Endothelial cell of umbilical vein (primary cell): Measurements from ENCODE around the gene WDR86. TPM values are rescaled to one million over a fixed set of nuclear protein-coding genes. Genes with fewer than 3 reads are reported as not detected.

Source experiments
- BruUV-seq: library from RNA; stranded (reverse); fragments of 400-500 nt; replicated peaks from 2 replicates; lab custom pipeline; 2021; lab: Mats Ljungman, UMichigan
- CTCF ChIA-PET: fragments of 300-600, 350-600 bp; sonication (Branson Sonifier 250); formaldehyde crosslinking; loops from one replicate; lab custom pipeline; 2021; ENCODE audit warnings: antibody characterized with exemption, inconsistent platforms; lab: Charles Lee
- POLR2A ChIA-PET: fragments of 300-600, 350-600 bp; sonication (Branson Sonifier 250); formaldehyde crosslinking; loops from one replicate; lab custom pipeline; 2021; ENCODE audit warnings: antibody characterized with exemption, inconsistent platforms; lab: Charles Lee
- DNase-seq: peaks from one replicate; pipeline ENCODE4 v3.0.0-alpha.2; 2011; ENCODE audit warnings: low read depth, low spot score
- FAIRE-seq: peaks from 2 replicates; lab custom pipeline; 2011; peaks lifted over from hg19 to GRCh38; lab: Jason Lieb, UNC
- H2AFZ ChIP-seq: 2 replicates; pipeline ENCODE4 v1.6.0; 2012; ENCODE audit warnings: low read depth, low read length, control low read depth, inconsistent platforms
- H3K27ac ChIP-seq: 2 replicates; pipeline ENCODE4 v1.5.1; 2011; ENCODE audit warnings: low read depth, mild to moderate bottlenecking, control low read depth, low read length, moderate library complexity; ENCODE audit not compliant: insufficient read depth
- H3K27me3 ChIP-seq, 2 experiments: 2 replicates each; pipeline versions ENCODE4 v1.6.0 to v1.6.1; 2011; ENCODE audit warnings: low read length in 2 of 2, mixed read lengths in 1 of 2; ENCODE audit not compliant: control insufficient read depth in 2 of 2, insufficient read depth in 2 of 2
- H3K36me3 ChIP-seq, 2 experiments: 2 replicates in 1 of 2; 3 replicates in 1 of 2; pipeline ENCODE4 v1.5.1; 2011; ENCODE audit warnings: low read length in 2 of 2, mild to moderate bottlenecking in 1 of 2, moderate library complexity in 1 of 2; ENCODE audit not compliant: control insufficient read depth in 2 of 2, insufficient read depth in 2 of 2; ENCODE audit errors: extremely low read depth in 1 of 2
- H3K4me1 ChIP-seq: 3 replicates; pipeline ENCODE4 v1.5.1; 2011; ENCODE audit warnings: mild to moderate bottlenecking, low read length; ENCODE audit not compliant: control insufficient read depth, insufficient read depth; ENCODE audit errors: extremely low read depth
- H3K4me2 ChIP-seq: 2 replicates; pipeline ENCODE4 v1.6.1; 2011; ENCODE audit warnings: low read length, control low read depth, mixed read lengths; ENCODE audit not compliant: insufficient read depth
- H3K4me3 ChIP-seq, 3 experiments: fragments of 200-600 bp in 1 of 3; sonication (generic), shearing (Covaris generic) in 1 of 3; replicated peaks in 1 of 3; 2 replicates each; pipeline ENCODE4 v1.5.1; 2011 to 2016; ENCODE audit warnings: control low read depth in 3 of 3, low read length in 3 of 3, mild to moderate bottlenecking in 2 of 3, inconsistent platforms in 1 of 3, low read depth in 1 of 3, moderate library complexity in 1 of 3; ENCODE audit not compliant: insufficient read depth in 1 of 3
- H3K79me2 ChIP-seq: 2 replicates; pipeline ENCODE4 v1.6.0; 2012; ENCODE audit warnings: low read length, inconsistent platforms; ENCODE audit not compliant: control insufficient read depth, insufficient read depth
- H3K9ac ChIP-seq: replicated peaks from 2 replicates; pipeline ENCODE3; 2011; ENCODE audit warnings: low read length, control low read depth; ENCODE audit not compliant: insufficient read depth; ENCODE audit errors: extremely low read depth
- H3K9me1 ChIP-seq: replicated peaks from 3 replicates; pipeline ENCODE4 v1.6.0; 2011; ENCODE audit warnings: mild to moderate bottlenecking, low read length; ENCODE audit not compliant: control insufficient read depth, insufficient read depth; ENCODE audit errors: extremely low read depth
- H3K9me3 ChIP-seq: replicated peaks from 2 replicates; pipeline ENCODE4 v1.5.1; 2012; ENCODE audit warnings: low read length, inconsistent platforms; ENCODE audit not compliant: control insufficient read depth, insufficient read depth
- H4K20me1 ChIP-seq: replicated peaks from 2 replicates; pipeline ENCODE3; 2011; ENCODE audit warnings: mild to moderate bottlenecking, low read length; ENCODE audit not compliant: control insufficient read depth, insufficient read depth; ENCODE audit errors: extremely low read depth
- CTCF ChIP-seq, 2 donors: IDR thresholded peaks; 1 replicate in 1 of 2; 2 replicates in 1 of 2; pipeline ENCODE4 v1.5.1; 2011; ENCODE audit warnings: low read length in 2 of 2, mild to moderate bottlenecking in 2 of 2, moderate library complexity in 2 of 2, control low read depth in 1 of 2, inconsistent platforms in 1 of 2, low read depth in 1 of 2; ENCODE audit not compliant: insufficient read depth in 1 of 2; ENCODE audit errors: extremely low read depth in 1 of 2
- EZH2 ChIP-seq: IDR thresholded peaks from 2 replicates; pipeline ENCODE4 v1.6.1; 2012; ENCODE audit warnings: borderline replicate concordance, low read depth, mild to moderate bottlenecking, moderate library complexity, low read length, inconsistent platforms; ENCODE audit not compliant: severe bottlenecking
- FOS ChIP-seq: IDR thresholded peaks from 2 replicates; pipeline ENCODE4 v1.6.1; 2011; ENCODE audit warnings: mild to moderate bottlenecking, low read length, moderate library complexity, borderline replicate concordance; ENCODE audit not compliant: insufficient read depth
- GATA2 ChIP-seq: IDR thresholded peaks from 2 replicates; pipeline ENCODE4 v1.7.0; 2011; ENCODE audit warnings: low read depth, mild to moderate bottlenecking, moderate library complexity, mixed read lengths, low read length; ENCODE audit not compliant: insufficient read length, insufficient read depth
- JUN ChIP-seq: IDR thresholded peaks from 2 replicates; pipeline ENCODE4 v1.6.1; 2011; ENCODE audit warnings: borderline replicate concordance, low read depth; ENCODE audit not compliant: insufficient read length, insufficient read depth
- MAX ChIP-seq: IDR thresholded peaks from 2 replicates; pipeline ENCODE4 v1.6.1; 2011; ENCODE audit not compliant: insufficient read depth, insufficient read length
- MYC ChIP-seq: IDR thresholded peaks from one replicate; pipeline ENCODE4 v1.6.1; 2011; ENCODE audit warnings: mild to moderate bottlenecking, low read depth, low read length
- POLR2A ChIP-seq: IDR thresholded peaks from 2 replicates; pipeline ENCODE4 v1.6.1; 2012; ENCODE audit warnings: low read depth, mild to moderate bottlenecking, control low read depth, low read length
- POLR2AphosphoS5 ChIP-seq: IDR thresholded peaks from 2 replicates; pipeline ENCODE4 v1.6.1; 2012; ENCODE audit warnings: low read depth, mild to moderate bottlenecking, control low read depth, low read length, moderate library complexity; ENCODE audit not compliant: insufficient read depth
- dilution Hi-C: fragments of 300-500 bp; cut with MboI; formaldehyde crosslinking; loops from one replicate; pipeline ENCODE4 v1.15.0; 2019; ENCODE audit warnings: low sequenced_read_pairs; ENCODE audit not compliant: extremely low pct_ligation_motif_present
- intact Hi-C: fragments of 100-400 bp; cut with micrococcal nuclease; formaldehyde crosslinking; loops from one replicate; pipeline ENCODE4 v1.10.0; 2022
- polyA plus RNA-seq, 4 experiments: library from polyadenylated mRNA; depleted of rRNA in 3 of 4; stranded (reverse) in 3 of 4; unstranded in 1 of 4; fragments of >200 nt; gene quantifications; 2 replicates each; pipeline versions ENCODE4 v1.2.1 to v1.2.3, GENCODE V29; 2011 to 2012; ENCODE audit warnings: missing spikeins in 1 of 4
- total RNA-seq: library from RNA; stranded (reverse); gene quantifications from 2 replicates; pipeline ENCODE4 v1.2.3, GENCODE V29; 2021

WDR86 gene
- total and polyA plus RNA-seq, 2 donors (not counting 3 experiments of a cell fraction or from before 2014, with no cell fraction given) = not detected

GRCh38 chr7:151423936-151424335, 14.1 kb upstream of the WDR86 start:
- H3K36me3 ChIP-seq = no peaks in the 10 kb centered on the region
- ChIA-PET CTCF (interaction anchor here (1.2 kb wide), 1 partner anchor 25 kb away, joined by 5 read pairs; no protein-coding TSS in a partner anchor), POLR2A (no interaction called here)
- DNase-seq = no peak
- no peaks in the 10 kb centered on the region for H3K79me2 ChIP-seq
- H3K4me1 ChIP-seq = no peaks in the 10 kb centered on the region
- H2AFZ ChIP-seq = no peak overlapping the region
- FAIRE-seq = no peak
- intact Hi-C loops = no loop called here
- H3K9me3 ChIP-seq = no peaks in the 10 kb centered on the region
- no peak overlapping the region for H3K9ac ChIP-seq
- H3K4me3 ChIP-seq = no peak overlapping the region
- no peak overlapping the region for H3K27ac ChIP-seq
- TF ChIP-seq CTCF (IDR thresholded peaks at IDR 0.05; ENCODE audit: extremely low read depth in 1 of 2, insufficient read depth in 1 of 2, low read depth in 1 of 2, low read length in 2 of 2) (no peak), MAX (no peak), FOS (no peak), JUN (no peak), POLR2AphosphoS5 (no peak), EZH2 (no peak), POLR2A (no peak), MYC (no peak), GATA2 (no peak)
- dilution Hi-C loops = no loop called here
- H3K4me2 ChIP-seq = no peak overlapping the region
- no peaks in the 10 kb centered on the region for H3K9me1 ChIP-seq
- BruUV-seq = no TSS peak
- H3K27me3 ChIP-seq = peaks cover 4 to 6% of the 10 kb centered on the region in 2 experiments
- H4K20me1 ChIP-seq = no peaks in the 10 kb centered on the region
